Neural progenitor cell (in vitro differentiated cells): ENCODE measurements around the gene CD300E.

Experiments used
- EZH2 ChIP-seq: fragments of 200-600 bp; sonication (generic); IDR thresholded peaks from 2 replicates; pipeline ENCODE4 v1.6.1; 2017; ENCODE audit warnings: antibody characterized with exemption, mild to moderate bottlenecking, moderate library complexity
- EZH2phosphoT487 ChIP-seq: fragments of 200-600 bp; sonication (generic); IDR thresholded peaks from 2 replicates; pipeline ENCODE4 v1.6.1; 2017; ENCODE audit warnings: antibody characterized with exemption
- TF ChIP-seq, protein P1 (sequence below): fragments of 200-600 bp; sonication (generic); IDR thresholded peaks from 2 replicates; pipeline ENCODE4 v1.5.1; 2017; ENCODE audit warnings: antibody characterized with exemption, mild to moderate bottlenecking

- TF ChIP-seq, protein P1, sequence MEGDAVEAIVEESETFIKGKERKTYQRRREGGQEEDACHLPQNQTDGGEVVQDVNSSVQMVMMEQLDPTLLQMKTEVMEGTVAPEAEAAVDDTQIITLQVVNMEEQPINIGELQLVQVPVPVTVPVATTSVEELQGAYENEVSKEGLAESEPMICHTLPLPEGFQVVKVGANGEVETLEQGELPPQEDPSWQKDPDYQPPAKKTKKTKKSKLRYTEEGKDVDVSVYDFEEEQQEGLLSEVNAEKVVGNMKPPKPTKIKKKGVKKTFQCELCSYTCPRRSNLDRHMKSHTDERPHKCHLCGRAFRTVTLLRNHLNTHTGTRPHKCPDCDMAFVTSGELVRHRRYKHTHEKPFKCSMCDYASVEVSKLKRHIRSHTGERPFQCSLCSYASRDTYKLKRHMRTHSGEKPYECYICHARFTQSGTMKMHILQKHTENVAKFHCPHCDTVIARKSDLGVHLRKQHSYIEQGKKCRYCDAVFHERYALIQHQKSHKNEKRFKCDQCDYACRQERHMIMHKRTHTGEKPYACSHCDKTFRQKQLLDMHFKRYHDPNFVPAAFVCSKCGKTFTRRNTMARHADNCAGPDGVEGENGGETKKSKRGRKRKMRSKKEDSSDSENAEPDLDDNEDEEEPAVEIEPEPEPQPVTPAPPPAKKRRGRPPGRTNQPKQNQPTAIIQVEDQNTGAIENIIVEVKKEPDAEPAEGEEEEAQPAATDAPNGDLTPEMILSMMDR: no peak
- TF ChIP-seq EZH2 (no peak), EZH2phosphoT487 (no peak)
These were observed 13.4 kb downstream of the CD300E start for GRCh38 chr17:74610108-74610507.
